Measurements from ENCODE around the gene INSYN1. TPM values are rescaled to one million over a fixed set of nuclear protein-coding genes. Genes with fewer than 3 reads are reported as not detected.

The INSYN1 gene
- total RNA-seq, 1 donor from 2014 or later = not detected

DNA sequence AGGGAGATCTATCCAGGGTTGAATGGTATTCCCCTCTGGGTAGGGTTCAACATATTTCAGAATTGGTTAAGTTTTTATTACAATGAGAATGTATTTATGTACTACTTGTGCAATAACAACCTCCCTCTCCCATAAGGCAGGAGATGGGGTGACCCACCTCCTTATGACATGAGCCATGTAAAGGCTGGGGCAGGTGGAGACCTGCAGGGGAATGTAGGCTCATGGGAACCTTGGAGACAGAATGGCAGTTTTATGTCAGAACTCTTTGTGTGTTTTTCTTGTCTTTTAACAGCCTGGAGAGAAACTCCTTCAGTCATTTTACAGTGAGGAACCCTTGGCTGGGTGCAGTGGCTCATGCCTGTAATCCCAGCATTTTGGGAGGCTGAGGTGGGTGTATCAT is 24.6 kb upstream of the INSYN1 start:
- intact Hi-C loops (cut with micrococcal nuclease) = no loop called here

GRCh38 chr15:73773428-73773827 is 20.3 kb upstream of the INSYN1 start:
- intact Hi-C loops (cut with micrococcal nuclease) = no loop called here

DNA sequence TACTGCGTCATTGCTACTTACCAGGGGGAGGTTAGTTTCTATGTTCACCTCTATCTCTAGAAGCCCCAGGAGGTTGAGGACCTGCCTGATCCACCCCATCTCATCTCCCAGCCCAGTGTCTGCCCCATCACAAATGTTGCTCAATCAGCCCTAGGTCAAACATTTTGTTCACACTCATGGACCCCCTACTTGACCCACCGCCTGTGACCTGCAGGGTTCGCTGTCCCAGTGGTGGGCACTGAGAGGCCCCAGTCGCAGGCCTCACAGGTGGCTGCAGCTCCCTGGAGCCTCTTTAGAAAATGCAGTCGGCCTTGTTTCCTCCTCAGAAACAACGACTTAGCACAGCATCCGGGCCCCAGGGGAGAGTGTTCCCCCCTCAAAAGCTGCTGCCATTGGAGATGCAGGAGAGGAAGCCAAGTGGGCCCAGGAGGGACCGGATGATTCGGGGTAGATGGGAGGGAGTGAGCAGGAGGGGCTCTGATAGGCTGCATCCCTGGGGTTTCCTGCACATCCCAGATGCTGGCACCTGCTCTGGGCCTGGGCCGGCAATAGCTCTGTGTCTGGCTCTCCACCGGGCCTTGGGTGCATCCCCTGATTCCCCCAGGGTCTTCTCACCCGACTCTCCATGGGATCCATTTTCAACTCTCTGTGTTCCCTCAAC is 18.4 kb upstream of the INSYN1 start:
- intact Hi-C loops (cut with micrococcal nuclease) = no loop called here

GRCh38 chr15:73770050-73770449 is 16.9 kb upstream of the INSYN1 start:
- intact Hi-C loops (cut with micrococcal nuclease) = no loop called here

- intact Hi-C loops (cut with micrococcal nuclease) = no loop called here
Observed at GRCh38 chr15:73767806-73768501, 14.8 kb upstream of the INSYN1 start.

GRCh38 chr15:73766598-73766997 is 13.4 kb upstream of the INSYN1 start:
- intact Hi-C loops (cut with micrococcal nuclease) = no loop called here

DNA sequence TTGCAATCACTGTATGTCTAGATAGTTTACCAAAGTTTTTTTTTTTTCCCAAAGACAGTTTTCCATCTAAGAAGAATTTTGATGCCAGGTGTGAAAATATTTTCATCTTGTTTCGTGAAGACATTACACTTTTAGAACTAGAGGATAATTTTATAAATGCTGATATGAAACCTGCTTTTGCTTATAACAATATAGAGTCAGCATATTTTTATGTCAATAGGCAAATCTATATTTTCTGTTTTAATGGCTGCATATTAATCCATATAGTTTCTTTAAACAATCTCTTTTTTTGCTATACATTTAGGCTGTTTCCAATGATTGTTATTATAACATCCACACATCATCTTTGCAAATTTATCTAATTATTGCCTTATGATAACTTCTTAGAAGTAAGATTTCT is 12.6 kb upstream of the INSYN1 start:
- intact Hi-C loops (cut with micrococcal nuclease) = no loop called here

GRCh38 chr15:73763931-73764330 is 10.8 kb upstream of the INSYN1 start:
- intact Hi-C loops (cut with micrococcal nuclease) = no loop called here

GRCh38 chr15:73760330-73761329 is 7.5 kb upstream of the INSYN1 start:
- intact Hi-C loops (cut with micrococcal nuclease) = no loop called here

DNA sequence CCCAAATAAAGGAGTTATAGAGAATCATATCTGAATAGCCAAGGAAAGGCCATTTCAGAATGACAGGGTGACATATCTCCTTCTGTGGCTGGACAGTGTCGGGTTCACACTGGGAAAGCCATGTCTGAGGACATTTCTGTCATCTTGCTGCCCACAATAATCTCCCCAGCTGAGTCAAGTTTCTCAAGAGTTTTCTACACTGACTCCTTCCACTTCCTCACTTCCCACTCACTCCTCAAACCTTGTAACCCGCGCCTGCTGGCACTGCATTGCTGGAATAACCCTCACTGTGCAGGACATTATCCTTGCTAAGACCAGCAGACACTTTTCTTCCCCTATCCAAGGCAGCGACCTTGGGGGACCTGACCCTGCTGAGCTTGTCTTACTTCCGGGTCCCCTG is 5.3 kb upstream of the INSYN1 start:
- intact Hi-C loops (cut with micrococcal nuclease) = no loop called here

- intact Hi-C loops (cut with micrococcal nuclease) = no loop called here
Observed at GRCh38 chr15:73757571-73757970, 4.4 kb upstream of the INSYN1 start.

DNA sequence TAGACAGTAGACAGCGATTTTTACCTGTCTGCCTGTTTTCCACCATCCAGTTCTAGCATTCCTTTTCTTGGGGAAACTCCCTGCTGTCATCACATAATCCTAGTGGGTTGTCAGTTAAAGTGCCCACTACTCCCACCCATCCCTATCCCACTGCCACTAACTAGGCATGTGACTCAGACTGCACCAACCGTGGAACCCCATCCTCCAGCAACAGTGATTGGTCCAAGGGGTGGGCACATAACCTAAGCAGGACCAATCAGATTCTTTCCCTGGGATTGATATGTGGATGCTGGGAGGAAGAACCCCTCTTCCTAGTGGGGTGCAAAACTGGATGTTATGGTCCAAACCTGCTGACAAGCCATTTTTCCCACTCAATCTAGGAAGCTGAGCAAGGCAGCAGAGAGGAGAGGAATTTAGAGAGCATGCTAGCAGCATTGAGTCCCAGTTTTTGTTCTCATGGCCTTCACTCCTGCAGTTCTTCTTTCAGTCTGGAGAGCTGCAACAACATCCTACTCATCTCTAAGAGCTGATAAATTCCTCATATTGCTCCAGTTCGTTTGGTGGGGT is 3.9 kb upstream of the INSYN1 start:
- intact Hi-C loops (cut with micrococcal nuclease) = no loop called here

GRCh38 chr15:73756390-73756789 is 3.2 kb upstream of the INSYN1 start:
- intact Hi-C loops (cut with micrococcal nuclease) = no loop called here

GRCh38 chr15:73755946-73756345 is 2.8 kb upstream of the INSYN1 start:
- intact Hi-C loops (cut with micrococcal nuclease) = no loop called here

DNA sequence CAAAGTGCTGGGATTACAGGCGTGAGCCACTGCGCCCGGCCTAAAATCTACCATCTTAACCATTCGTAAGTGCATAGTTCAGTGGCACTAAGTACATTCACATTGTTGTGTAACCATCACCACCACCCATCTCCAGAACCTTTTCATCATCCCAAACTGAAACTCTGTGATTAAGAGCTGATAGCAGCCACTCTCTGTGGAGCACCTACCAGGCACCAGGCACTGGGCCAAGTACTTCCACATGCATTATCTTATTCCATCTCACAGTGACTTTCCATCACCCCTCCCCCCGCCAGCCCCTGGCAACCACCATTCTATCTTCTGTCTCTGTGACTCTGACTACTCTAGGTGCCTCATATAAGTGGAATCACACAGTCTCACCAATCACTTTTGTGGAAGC is 2.3 kb upstream of the INSYN1 start:
- intact Hi-C loops (cut with micrococcal nuclease) = no loop called here

DNA sequence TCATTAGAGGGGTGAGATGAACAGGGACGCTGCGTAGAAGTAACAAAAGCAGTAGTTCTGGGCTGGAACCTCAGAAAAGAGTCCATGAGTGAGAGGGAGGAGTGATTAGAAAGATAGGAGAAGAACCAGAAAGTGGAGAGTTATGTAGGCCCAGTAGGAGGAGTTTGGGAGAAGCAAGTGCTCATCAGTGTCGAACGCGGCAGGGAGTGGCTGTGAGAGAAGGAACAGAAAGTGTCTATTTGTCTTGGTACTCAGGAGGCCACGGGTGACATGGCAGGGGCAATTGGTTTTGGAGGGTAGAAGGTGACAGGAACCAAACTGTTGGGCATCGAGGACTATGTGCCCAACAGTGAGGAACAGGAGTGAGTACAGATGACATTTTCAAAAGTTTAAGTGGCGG is 1.3 kb upstream of the INSYN1 start:
- intact Hi-C loops (cut with micrococcal nuclease) = no loop called here

- intact Hi-C loops (cut with micrococcal nuclease) = no loop called here
Observed at GRCh38 chr15:73752806-73753193, 351 bp downstream of the INSYN1 start.

DNA sequence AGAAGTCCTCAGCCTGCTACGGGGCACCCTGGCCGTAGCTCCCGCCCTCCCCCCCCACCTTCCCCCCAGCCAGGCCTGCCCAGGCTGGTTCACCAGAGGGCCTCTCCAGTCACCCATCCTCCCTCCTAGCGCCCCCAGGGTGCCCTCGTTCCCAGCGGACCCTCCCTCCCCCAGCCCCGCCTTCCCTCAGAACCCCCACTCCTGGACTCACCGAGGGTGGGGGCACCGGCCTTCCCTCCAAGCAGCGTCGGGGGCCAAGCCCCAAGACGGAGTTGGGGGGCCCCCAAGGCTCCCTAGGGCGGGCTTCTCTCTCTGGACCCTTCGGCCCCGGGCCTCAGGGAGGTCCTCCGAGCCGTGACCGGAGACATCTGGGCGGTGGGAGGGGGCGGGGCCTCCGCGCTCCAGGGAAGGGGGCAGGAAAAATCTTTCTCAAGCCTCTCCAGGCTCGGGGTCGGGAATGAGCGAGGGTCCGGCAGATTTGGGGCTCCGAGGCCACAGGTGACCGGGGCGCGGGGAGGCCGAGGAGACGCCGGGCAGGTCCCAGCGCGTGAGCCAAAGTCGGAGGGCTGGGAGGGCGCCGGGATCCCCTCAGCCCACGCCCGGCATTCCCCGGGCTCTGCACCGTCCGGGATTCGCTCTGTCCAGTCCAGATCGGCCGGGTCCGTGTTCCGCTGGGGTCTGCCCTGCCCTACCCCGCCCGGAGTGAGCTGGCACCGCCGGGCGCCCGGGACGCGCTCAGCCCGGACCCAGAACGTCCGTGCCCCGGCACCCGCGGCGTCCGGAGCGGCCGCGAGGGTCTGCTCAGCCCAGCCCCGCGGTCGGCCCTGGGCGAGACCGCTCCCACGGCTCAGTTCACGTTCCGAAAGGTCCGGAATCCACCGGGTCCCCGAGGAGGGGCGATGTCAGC is 999 bp downstream of the INSYN1 start:
- intact Hi-C loops (cut with micrococcal nuclease) = no loop called here

DNA sequence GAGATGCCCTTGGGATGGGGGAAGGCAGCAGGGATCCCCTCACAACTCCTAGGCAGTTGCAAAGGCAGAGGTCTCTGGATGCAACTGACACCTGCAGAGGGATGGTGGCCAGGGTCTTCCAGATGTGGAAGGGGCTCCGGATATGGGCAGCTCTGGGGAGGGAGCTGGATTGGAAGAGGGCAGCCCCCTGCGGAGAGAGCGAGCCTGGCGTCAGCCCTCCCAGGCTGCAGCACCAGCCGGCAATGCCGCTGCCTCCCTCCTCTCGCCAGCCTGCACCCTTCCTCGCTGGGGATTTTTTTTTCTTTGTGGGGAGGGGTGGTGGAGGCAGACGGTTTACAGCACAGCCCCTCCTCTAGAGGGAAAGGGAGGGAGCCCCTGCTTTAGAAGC is 1.6 kb downstream of the INSYN1 start:
- intact Hi-C loops (cut with micrococcal nuclease) = no loop called here

DNA sequence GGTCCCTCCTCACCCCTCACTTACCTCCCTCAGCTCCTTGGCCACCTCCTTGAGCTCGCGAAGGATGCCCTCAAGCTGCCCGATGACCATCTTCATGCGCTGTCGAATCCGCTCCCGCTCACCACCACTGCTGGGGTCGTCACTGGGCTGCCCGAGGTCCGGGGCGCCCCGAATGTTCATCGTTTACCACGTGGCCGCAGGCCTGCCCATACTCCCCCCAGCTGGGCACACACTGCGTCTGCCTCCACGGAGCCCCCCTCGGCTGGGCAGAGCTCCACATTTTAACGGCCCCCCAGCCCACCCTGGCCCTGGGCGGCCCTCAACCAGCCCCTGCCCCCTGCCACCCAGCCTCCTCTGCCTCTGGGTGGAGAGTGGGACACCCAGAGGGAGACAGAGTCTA is 2.2 kb downstream of the INSYN1 start:
- intact Hi-C loops (cut with micrococcal nuclease) = no loop called here

DNA sequence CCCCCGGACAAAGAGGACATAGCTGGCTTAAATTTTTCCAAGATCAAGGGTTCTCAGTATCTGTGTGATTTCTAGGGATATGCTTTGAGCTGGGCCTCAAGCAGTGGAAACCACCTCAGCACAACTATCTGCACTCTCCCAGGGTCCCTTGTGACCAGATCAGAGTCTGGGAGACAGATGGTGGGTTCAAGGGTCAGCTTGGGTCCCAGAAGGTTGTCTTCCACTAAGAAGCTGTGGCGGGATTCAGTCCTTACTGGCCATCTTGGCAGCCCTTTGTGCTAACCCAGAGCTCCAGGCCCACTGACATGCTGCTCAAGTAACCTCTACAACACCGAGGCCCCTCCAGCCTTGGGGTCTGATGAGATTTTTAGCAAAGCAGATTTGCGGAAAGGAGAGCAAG is 2.7 kb downstream of the INSYN1 start:
- intact Hi-C loops (cut with micrococcal nuclease) = no loop called here
